ENCODE data around the gene TRIO.

Gene TRIO

GRCh38 chr5:14464671-14465070 is 321.5 kb downstream of the TRIO start:
- DNase-seq: no peak
- TF ChIP-seq, protein P1, sequence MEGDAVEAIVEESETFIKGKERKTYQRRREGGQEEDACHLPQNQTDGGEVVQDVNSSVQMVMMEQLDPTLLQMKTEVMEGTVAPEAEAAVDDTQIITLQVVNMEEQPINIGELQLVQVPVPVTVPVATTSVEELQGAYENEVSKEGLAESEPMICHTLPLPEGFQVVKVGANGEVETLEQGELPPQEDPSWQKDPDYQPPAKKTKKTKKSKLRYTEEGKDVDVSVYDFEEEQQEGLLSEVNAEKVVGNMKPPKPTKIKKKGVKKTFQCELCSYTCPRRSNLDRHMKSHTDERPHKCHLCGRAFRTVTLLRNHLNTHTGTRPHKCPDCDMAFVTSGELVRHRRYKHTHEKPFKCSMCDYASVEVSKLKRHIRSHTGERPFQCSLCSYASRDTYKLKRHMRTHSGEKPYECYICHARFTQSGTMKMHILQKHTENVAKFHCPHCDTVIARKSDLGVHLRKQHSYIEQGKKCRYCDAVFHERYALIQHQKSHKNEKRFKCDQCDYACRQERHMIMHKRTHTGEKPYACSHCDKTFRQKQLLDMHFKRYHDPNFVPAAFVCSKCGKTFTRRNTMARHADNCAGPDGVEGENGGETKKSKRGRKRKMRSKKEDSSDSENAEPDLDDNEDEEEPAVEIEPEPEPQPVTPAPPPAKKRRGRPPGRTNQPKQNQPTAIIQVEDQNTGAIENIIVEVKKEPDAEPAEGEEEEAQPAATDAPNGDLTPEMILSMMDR (IDR thresholded peaks at IDR 0.05): no peak
- Histone ChIP-seq H3K27ac (no peak overlapping the region), H3K4me3 (no peak overlapping the region), H3K27me3 (no peaks in the 10 kb centered on the region), H3K4me1 (no peaks in the 10 kb centered on the region), H3K36me3 (peaks cover 62 to 86% (median 66%) of the 10 kb centered on the region in 3 donors), H3K9me3 (no peaks in the 10 kb centered on the region)
- intact Hi-C loops (cut with DNase I; ENCODE audit: low total_unique reads): no loop called here

- TF ChIP-seq, protein P1 (IDR thresholded peaks at IDR 0.05): no peak
- H3K4me3 ChIP-seq: no peak overlapping the region
- intact Hi-C loops (cut with DNase I; ENCODE audit: low total_unique reads): no loop called here
- no peak for DNase-seq
- no peak overlapping the region for H3K27ac ChIP-seq
- no peaks in the 10 kb centered on the region for H3K9me3 ChIP-seq
- no peaks in the 10 kb centered on the region for H3K4me1 ChIP-seq
- no peaks in the 10 kb centered on the region for H3K27me3 ChIP-seq
- peaks cover 62 to 84% (median 64%) of the 10 kb centered on the region in 3 donors for H3K36me3 ChIP-seq
Observed at GRCh38 chr5:14465116-14465515, 322.0 kb downstream of the TRIO start.

DNA sequence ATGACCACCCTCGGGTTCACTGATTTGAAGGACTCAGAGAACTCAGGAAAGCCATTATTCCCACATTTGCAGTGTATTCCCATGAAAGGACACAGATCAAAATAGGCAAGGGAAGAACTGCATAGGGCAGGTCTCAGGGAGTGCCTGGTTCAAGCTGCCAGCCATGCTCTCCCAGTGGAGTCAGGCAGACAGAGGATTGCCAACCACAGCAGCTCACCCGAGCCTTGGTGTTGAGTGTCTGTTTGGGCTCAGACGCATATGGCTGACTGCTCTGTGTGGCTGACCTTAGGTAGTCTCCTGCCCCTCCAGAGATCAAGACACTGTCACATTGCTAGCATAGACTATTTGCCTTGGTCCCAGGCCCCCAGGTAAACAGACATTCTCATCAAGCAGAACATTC is 322.6 kb downstream of the TRIO start:
- H3K36me3 ChIP-seq: peaks cover 57 to 83% (median 60%) of the 10 kb centered on the region in 3 donors

GRCh38 chr5:14467251-14467650 is 324.1 kb downstream of the TRIO start:
- intact Hi-C loops (cut with DNase I; ENCODE audit: low total_unique reads): no loop called here
- Histone ChIP-seq H3K27me3 (no peaks in the 10 kb centered on the region), H3K36me3 (peaks cover 56 to 83% (median 62%) of the 10 kb centered on the region in 3 donors), H3K4me1 (no peaks in the 10 kb centered on the region), H3K9me3 (no peaks in the 10 kb centered on the region), H3K27ac (no peak overlapping the region), H3K4me3 (no peak overlapping the region)
- DNase-seq: no peak
- TF ChIP-seq, protein P1 (IDR thresholded peaks at IDR 0.05): no peak

More for the DNA sequence above, 322.6 kb downstream of the TRIO start:
- Histone ChIP-seq H3K4me1 (no peaks in the 10 kb centered on the region), H3K27ac (no peak overlapping the region), H3K4me3 (no peak overlapping the region), H3K27me3 (no peaks in the 10 kb centered on the region), H3K9me3 (no peaks in the 10 kb centered on the region)
- intact Hi-C loops (cut with DNase I; ENCODE audit: low total_unique reads): no loop called here
- no peak for DNase-seq
- TF ChIP-seq, protein P1 (IDR thresholded peaks at IDR 0.05): no peak

DNA sequence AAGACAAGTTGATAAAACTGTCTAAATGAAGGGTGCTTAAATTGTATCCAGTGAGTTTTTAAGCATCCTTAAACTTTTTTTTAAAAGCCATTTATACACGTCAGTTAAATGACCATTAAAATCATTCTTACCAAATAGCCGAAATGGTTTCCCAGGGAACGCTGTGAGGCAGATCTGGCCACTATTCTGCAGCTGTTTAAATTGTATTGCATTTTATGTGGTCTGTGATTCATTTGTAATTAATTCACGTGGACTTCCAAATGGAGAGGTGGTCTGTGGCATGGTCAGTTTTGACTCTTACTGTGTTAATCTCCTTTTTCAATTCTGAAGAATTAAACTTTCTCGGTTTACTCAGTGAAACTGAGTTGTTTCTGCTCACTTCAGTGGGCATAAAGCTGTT is 324.7 kb downstream of the TRIO start:
- H3K4me1 ChIP-seq: no peaks in the 10 kb centered on the region
- no peak for DNase-seq
- peaks cover 54 to 82% (median 61%) of the 10 kb centered on the region in 3 donors for H3K36me3 ChIP-seq

More for the DNA sequence above, 324.7 kb downstream of the TRIO start:
- intact Hi-C loops (cut with DNase I; ENCODE audit: low total_unique reads): no loop called here
- H3K9me3 ChIP-seq: no peaks in the 10 kb centered on the region
- no peaks in the 10 kb centered on the region for H3K27me3 ChIP-seq
- no peak overlapping the region for H3K27ac ChIP-seq
- no peak overlapping the region for H3K4me3 ChIP-seq
- TF ChIP-seq, protein P1 (IDR thresholded peaks at IDR 0.05): no peak
